ENCODE data around the gene TLX3. TPM values are rescaled to one million over a fixed set of nuclear protein-coding genes. Genes with fewer than 3 reads are reported as not detected.

The TLX3 gene
- total RNA-seq, 2 donors from 2014 or later = not detected

GRCh38 chr5:171322527-171322926 is 13.5 kb downstream of the TLX3 start:
- Mint-ChIP-seq H3K27me3 (ENCODE audit: insufficient read depth) (peaks cover 94% of the 10 kb centered on the region), H3K4me1 (no peaks in the 10 kb centered on the region), H3K4me3 (no peak overlapping the region), H3K36me3 (ENCODE audit: low read depth) (no peaks in the 10 kb centered on the region), H3K9me3 (no peaks in the 10 kb centered on the region), H3K27ac (no peak overlapping the region)
- TF ChIP-seq CTCF (conservative IDR thresholded peaks at IDR 0.05) = no peak
- no peak overlapping the region for H3K4me3 ChIP-seq (ENCODE audit: low read length)
- H3K9me3 ChIP-seq (ENCODE audit: control insufficient read depth, low read length) = no peaks in the 10 kb centered on the region
- H3K27me3 ChIP-seq (ENCODE audit: control insufficient read depth, insufficient read depth, low read length, poor library complexity, severe bottlenecking) = peaks cover 95% of the 10 kb centered on the region
- no peak overlapping the region for H3K27ac ChIP-seq (ENCODE audit: low read depth, low read length)
- H3K4me1 ChIP-seq (ENCODE audit: control insufficient read depth, insufficient read depth, low read length) = no peaks in the 10 kb centered on the region
- H3K9ac ChIP-seq (ENCODE audit: extremely low read depth, low read length, poor library complexity, severe bottlenecking) = no peak overlapping the region
- no peak for DNase-seq
- WGBS, 2 experiments (ENCODE audit: insufficient coverage in 1 of 2, insufficient read length in 1 of 2) = 95% methylated on average over 3 to 5 of the region's 5 CpGs
- no peaks in the 10 kb centered on the region for H3K36me3 ChIP-seq (ENCODE audit: control insufficient read depth, insufficient read depth, low read length)

GRCh38 chr5:171323007-171323406 is 14.0 kb downstream of the TLX3 start:
- peaks cover 95% of the 10 kb centered on the region for H3K27me3 ChIP-seq (ENCODE audit: control insufficient read depth, insufficient read depth, low read length, poor library complexity, severe bottlenecking)
- no peaks in the 10 kb centered on the region for H3K36me3 Mint-ChIP-seq (ENCODE audit: low read depth)
- peaks cover 94% of the 10 kb centered on the region for H3K27me3 Mint-ChIP-seq (ENCODE audit: insufficient read depth)

DNA sequence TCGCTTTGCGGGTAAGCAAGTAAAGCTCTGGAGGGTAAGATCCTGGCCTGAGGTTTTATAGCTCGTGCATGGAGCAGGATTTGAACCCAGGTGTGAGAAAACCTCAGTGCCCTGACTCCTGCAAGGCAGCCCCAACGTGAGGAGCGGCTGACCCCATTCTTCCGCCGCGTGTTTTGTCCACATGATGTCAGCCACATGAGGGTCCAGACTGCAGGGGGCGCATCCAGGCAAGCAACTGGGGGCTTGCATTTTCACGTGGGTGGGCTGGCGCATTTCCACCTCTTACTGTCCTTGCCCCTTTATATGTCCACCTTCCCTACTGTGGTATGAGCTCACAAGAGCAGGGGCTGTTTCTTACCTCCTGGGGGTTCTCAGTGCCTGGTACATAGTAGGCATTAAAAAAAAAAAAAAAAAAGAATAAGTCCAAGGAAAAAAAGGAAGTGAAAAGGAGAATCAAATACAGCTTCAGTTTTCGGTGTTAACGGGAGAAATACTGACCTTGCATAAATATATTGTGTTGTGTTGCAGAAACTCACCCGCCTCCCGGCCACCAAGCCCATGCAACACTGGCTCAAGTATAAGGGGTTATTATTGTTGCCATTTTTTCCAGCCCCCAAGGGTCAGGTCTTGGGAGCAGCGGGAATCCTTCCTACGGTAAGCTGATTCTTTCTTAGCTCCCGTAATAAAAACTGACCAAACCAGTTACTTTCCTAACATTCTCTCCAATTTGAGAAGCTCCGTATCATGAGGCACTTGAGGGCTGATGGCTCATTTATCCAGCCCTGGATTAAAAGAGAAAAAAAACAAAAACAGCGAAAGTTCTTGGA is 15.0 kb downstream of the TLX3 start:
- Histone ChIP-seq H3K4me3 (ENCODE audit: low read length) (no peak overlapping the region), H3K4me1 (ENCODE audit: control insufficient read depth, insufficient read depth, low read length) (no peaks in the 10 kb centered on the region), H3K27me3 (ENCODE audit: control insufficient read depth, insufficient read depth, low read length, poor library complexity, severe bottlenecking) (peaks cover 95% of the 10 kb centered on the region), H3K27ac (ENCODE audit: low read depth, low read length) (no peak overlapping the region), H3K36me3 (ENCODE audit: control insufficient read depth, insufficient read depth, low read length) (no peaks in the 10 kb centered on the region), H3K9ac (ENCODE audit: extremely low read depth, low read length, poor library complexity, severe bottlenecking) (no peak overlapping the region), H3K9me3 (ENCODE audit: control insufficient read depth, low read length) (no peaks in the 10 kb centered on the region)
- Mint-ChIP-seq H3K4me3 (no peak overlapping the region), H3K27me3 (ENCODE audit: insufficient read depth) (peaks cover 91% of the 10 kb centered on the region), H3K36me3 (ENCODE audit: low read depth) (no peaks in the 10 kb centered on the region), H3K4me1 (no peaks in the 10 kb centered on the region), H3K9me3 (no peaks in the 10 kb centered on the region), H3K27ac (no peak overlapping the region)
- 72 to 73% methylated on average over 10 to 20 of the region's 20 CpGs for WGBS, 2 experiments (ENCODE audit: insufficient coverage in 1 of 2, insufficient read length in 1 of 2)
- peak; percentile 36 for TF ChIP-seq CTCF (conservative IDR thresholded peaks at IDR 0.05)
- DNase-seq = no peak

More at GRCh38 chr5:171323007-171323406, 14.0 kb downstream of the TLX3 start:
- DNase-seq = no peak
- no peaks in the 10 kb centered on the region for H3K4me1 Mint-ChIP-seq
- Histone ChIP-seq H3K4me1 (ENCODE audit: control insufficient read depth, insufficient read depth, low read length) (no peaks in the 10 kb centered on the region), H3K9ac (ENCODE audit: extremely low read depth, low read length, poor library complexity, severe bottlenecking) (no peak overlapping the region), H3K4me3 (ENCODE audit: low read length) (no peak overlapping the region), H3K27ac (ENCODE audit: low read depth, low read length) (no peak overlapping the region), H3K9me3 (ENCODE audit: control insufficient read depth, low read length) (no peaks in the 10 kb centered on the region), H3K36me3 (ENCODE audit: control insufficient read depth, insufficient read depth, low read length) (no peaks in the 10 kb centered on the region)
- no peak overlapping the region for H3K4me3 Mint-ChIP-seq
- WGBS, 2 experiments (ENCODE audit: insufficient coverage in 1 of 2, insufficient read length in 1 of 2) = 88 to 100% methylated on average over 1 to 2 of the region's 3 CpGs
- no peak overlapping the region for H3K27ac Mint-ChIP-seq
- no peaks in the 10 kb centered on the region for H3K9me3 Mint-ChIP-seq
- no peak for TF ChIP-seq CTCF (conservative IDR thresholded peaks at IDR 0.05)

Measured in endodermal cell (in vitro differentiated cells).